HCT116 (cell line): Measurements from ENCODE around the gene SLC16A13. TPM values are rescaled to one million over a fixed set of nuclear protein-coding genes. Genes with fewer than 3 reads are reported as not detected.

Source experiments
- ATAC-seq: fragments of 200-7000 bp; cut with Tn5 transposase; 2 replicates; pipeline ENCODE4 v1.9.1; 2020; ENCODE audit warnings: mild to moderate bottlenecking, moderate library complexity
- BruUV-seq: library from RNA; stranded (reverse); fragments of 400-500 nt; replicated peaks from 2 replicates; lab custom pipeline; 2021; lab: Mats Ljungman, UMichigan
- CTCF ChIA-PET: fragments of 300-600 bp; sonication (Branson Sonifier 250); formaldehyde crosslinking; loops from one replicate; lab custom pipeline; 2021; ENCODE audit warnings: antibody characterized with exemption; lab: Charles Lee
- POLR2A ChIA-PET: fragments of 300-600, 350-600 bp; sonication (Branson Sonifier 250); formaldehyde crosslinking; loops from one replicate; lab custom pipeline; 2021; ENCODE audit warnings: antibody characterized with exemption; lab: Charles Lee
- RAD21 ChIA-PET, 2 experiments: fragments of 300-600 bp; sonication (Branson Sonifier 250); formaldehyde crosslinking; loops; one replicate each; lab custom pipeline; 2023; ENCODE audit warnings: low total read pairs in 2 of 2; ENCODE audit not compliant: uncharacterized antibody in 2 of 2, unreplicated experiment in 2 of 2, low non-redundant PET in 1 of 2; lab: Charles Lee
- DNase-seq: peaks from one replicate; pipeline ENCODE4 v3.0.0-alpha.2; 2010; ENCODE audit warnings: low read depth, low spot score
- H2AFZ ChIP-seq: fragments of 200-600 bp; shearing (Covaris generic), sonication (generic); 2 replicates; pipeline ENCODE4 v1.6.1; 2017; ENCODE audit warnings: low read depth, mixed run types, mixed read lengths, antibody characterized with exemption, low read length; ENCODE audit not compliant: poor library complexity, severe bottlenecking
- H3K27ac ChIP-seq: 2 replicates; pipeline ENCODE4 v1.5.1; 2012; ENCODE audit warnings: low read depth, low read length
- H3K27me3 ChIP-seq: fragments of 200-600 bp; sonication (generic); 2 replicates; pipeline ENCODE4 v1.6.1; 2016; ENCODE audit warnings: mixed run types, low read length, mixed read lengths; ENCODE audit not compliant: insufficient read depth
- H3K36me3 ChIP-seq, 2 experiments: fragments of 200-500 bp in 1 of 2; fragments of 200-600 bp in 1 of 2; sonication (Bioruptor generic) in 1 of 2; sonication (generic) in 1 of 2; 2 replicates each; pipeline versions ENCODE4 v1.5.1 to v1.6.1; 2014 to 2016; ENCODE audit warnings: low read length in 2 of 2, inconsistent platforms in 1 of 2, mixed read lengths in 1 of 2, mixed run types in 1 of 2; ENCODE audit not compliant: insufficient read depth in 2 of 2, control insufficient read depth in 1 of 2
- H3K4me1 ChIP-seq, 2 experiments: fragments of 200-600 bp in 1 of 2; sonication (generic) in 1 of 2; 2 replicates each; pipeline versions ENCODE4 v1.5.1 to v1.6.1; 2012 to 2017; ENCODE audit warnings: low read length in 2 of 2, inconsistent platforms in 1 of 2, mild to moderate bottlenecking in 1 of 2, mixed read lengths in 1 of 2, mixed run types in 1 of 2, moderate library complexity in 1 of 2; ENCODE audit not compliant: insufficient read depth in 2 of 2, control insufficient read depth in 1 of 2
- H3K4me2 ChIP-seq: fragments of 200-600 bp; sonication (generic); 2 replicates; pipeline ENCODE4 v1.6.1; 2017; ENCODE audit warnings: mixed run types, low read length, mixed read lengths
- H3K4me3 ChIP-seq, 2 experiments: fragments of 200-600 bp in 1 of 2; sonication (generic) in 1 of 2; replicated peaks in 1 of 2; 2 replicates each; pipeline ENCODE4 v1.5.1; 2011 to 2016; ENCODE audit warnings: low read length in 2 of 2, control low read depth in 1 of 2, low read depth in 1 of 2, mild to moderate bottlenecking in 1 of 2, mixed read lengths in 1 of 2, mixed run types in 1 of 2
- H3K79me2 ChIP-seq: fragments of 200-600 bp; sonication (generic); 2 replicates; pipeline ENCODE4 v1.6.1; 2017; ENCODE audit warnings: mild to moderate bottlenecking, mixed run types, low read length, moderate library complexity, mixed read lengths; ENCODE audit not compliant: insufficient read depth
- H3K9ac ChIP-seq: fragments of 200-600 bp; sonication (generic); 2 replicates; pipeline ENCODE4 v1.6.1; 2016; ENCODE audit warnings: low read length, mixed read lengths
- H3K9me2 ChIP-seq: fragments of 200-600 bp; sonication (generic), shearing (Covaris generic); 2 replicates; pipeline ENCODE4 v1.6.1; 2017; ENCODE audit warnings: mixed run types, mild to moderate bottlenecking, moderate library complexity; ENCODE audit not compliant: insufficient read depth
- H3K9me3 ChIP-seq, 2 experiments: fragments of 200-500 bp in 1 of 2; fragments of 200-600 bp in 1 of 2; sonication (Bioruptor generic) in 1 of 2; sonication (generic) in 1 of 2; 2 replicates each; pipeline ENCODE4 v1.6.1; 2014 to 2017; ENCODE audit warnings: low read length in 2 of 2, mixed read lengths in 2 of 2, inconsistent platforms in 1 of 2, low read depth in 1 of 2, mild to moderate bottlenecking in 1 of 2, mixed run types in 1 of 2, moderate library complexity in 1 of 2; ENCODE audit not compliant: control insufficient read depth in 1 of 2, insufficient read depth in 1 of 2
- H4K20me1 ChIP-seq: fragments of 200-600 bp; sonication (generic), shearing (Covaris generic); 2 replicates; pipeline ENCODE4 v1.6.1; 2017; ENCODE audit warnings: mixed run types, mild to moderate bottlenecking, moderate library complexity; ENCODE audit not compliant: insufficient read depth
- CBX3 ChIP-seq: IDR thresholded peaks from 2 replicates; pipeline ENCODE4 v1.6.1; 2012; ENCODE audit warnings: low read depth
- CEBPB ChIP-seq: IDR thresholded peaks from 2 replicates; pipeline ENCODE4 v1.6.1; 2012; ENCODE audit warnings: low read depth
- ELF1 ChIP-seq: IDR thresholded peaks from 2 replicates; pipeline ENCODE4 v1.6.1; 2012; ENCODE audit warnings: low read depth, borderline replicate concordance
- EZH2phosphoT487 ChIP-seq: fragments of 200-600 bp; IDR thresholded peaks from 2 replicates; pipeline ENCODE4 v1.6.1; 2018; ENCODE audit warnings: antibody characterized with exemption, borderline replicate concordance
- POLR2A ChIP-seq: IDR thresholded peaks from 2 replicates; pipeline ENCODE4 v1.7.0; 2011; ENCODE audit warnings: borderline replicate concordance; ENCODE audit not compliant: insufficient read depth, insufficient read length; ENCODE audit errors: extremely low read depth
- SP1 ChIP-seq: IDR thresholded peaks from 2 replicates; pipeline ENCODE4 v1.6.1; 2012; ENCODE audit warnings: low read depth
- TCF7L2 ChIP-seq: IDR thresholded peaks from 2 replicates; pipeline ENCODE4 v1.7.0; 2011; ENCODE audit warnings: borderline replicate concordance, inconsistent platforms; ENCODE audit not compliant: insufficient read depth, insufficient read length; ENCODE audit errors: extremely low read depth
- YY1 ChIP-seq: IDR thresholded peaks from 2 replicates; pipeline ENCODE4 v1.6.1; 2011; ENCODE audit warnings: low read length, low read depth, moderate library complexity, mild to moderate bottlenecking; ENCODE audit not compliant: insufficient replicate concordance; ENCODE audit errors: extremely low read depth
- ZNF274 ChIP-seq: fragments of 200-500 bp; sonication (Bioruptor generic); IDR thresholded peaks from 2 replicates; pipeline ENCODE4 v1.6.1; 2014; ENCODE audit warnings: mild to moderate bottlenecking, low read depth, low read length, inconsistent platforms
- intact Hi-C: fragments of 100-400 bp; cut with micrococcal nuclease; formaldehyde crosslinking; loops from 2 replicates; pipeline ENCODE4 v1.10.0; 2022
- total RNA-seq: library from RNA; stranded (reverse); gene quantifications from one replicate; pipeline ENCODE4 v1.2.1, GENCODE V29; 2021; ENCODE audit not compliant: unreplicated experiment
- TF ChIP-seq, protein P1 (sequence below): IDR thresholded peaks from 2 replicates; pipeline ENCODE4 v1.6.1; 2012; ENCODE audit warnings: low read depth
- TF ChIP-seq, protein P2 (sequence below): IDR thresholded peaks from 2 replicates; pipeline ENCODE4 v1.6.1; 2012
- TF ChIP-seq, protein P3 (sequence below): IDR thresholded peaks from 2 replicates; pipeline ENCODE4 v1.6.1; 2012

SLC16A13 gene
- total RNA-seq, 1 experiment from 2014 or later: 6.8 TPM

DNA sequence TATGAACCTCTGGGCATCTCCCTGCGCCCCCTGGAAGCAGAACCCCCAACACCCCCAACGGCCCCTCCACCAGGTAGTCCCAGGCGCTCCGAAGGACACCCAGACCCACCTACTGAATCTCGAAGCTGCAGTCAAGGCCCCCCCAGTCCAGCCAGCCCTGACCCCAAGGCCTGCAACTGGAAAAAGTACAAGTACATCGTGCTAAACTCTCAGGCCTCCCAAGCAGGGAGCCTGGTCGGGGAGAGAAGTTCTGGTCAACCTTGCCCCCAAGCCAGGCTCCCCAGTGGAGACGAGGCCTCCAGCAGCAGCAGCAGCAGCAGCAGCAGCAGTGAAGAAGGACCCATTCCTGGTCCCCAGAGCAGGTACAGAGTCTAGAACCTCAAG, 11.4 kb upstream of the SLC16A13 start:
- ChIA-PET RAD21 (no interaction called here), POLR2A (interaction anchor here (1.2 kb wide), 1 partner anchor 12 kb away, joined by 5 read pairs; the partner anchor contains the start of gene RNASEK), CTCF (interaction anchor here (1.0 to 2.5 kb wide), 5 partner anchors 9 to 580 kb away, joined by 3 to 8 read pairs (median 4); partner anchors contain the start of genes PIMREG and SLC16A13)
- intact Hi-C loops: no loop called here
- H3K36me3 ChIP-seq: no peaks in the 10 kb centered on the region
- H3K27ac ChIP-seq: no peak overlapping the region
- no peaks in the 10 kb centered on the region for H3K27me3 ChIP-seq
- DNase-seq: no peak
- H3K9me3 ChIP-seq: no peaks in the 10 kb centered on the region
- H2AFZ ChIP-seq: no peak overlapping the region
- no peaks in the 10 kb centered on the region for H3K9me2 ChIP-seq
- ATAC-seq: no peak
- H3K9ac ChIP-seq: no peak overlapping the region
- BruUV-seq: no TSS peak
- TF ChIP-seq YY1 (no peak), SP1 (no peak), EZH2phosphoT487 (no peak), ZNF274 (no peak), CBX3 (no peak), CEBPB (no peak), TCF7L2 (no peak), ELF1 (no peak), POLR2A (no peak)
- TF ChIP-seq, protein P1, sequence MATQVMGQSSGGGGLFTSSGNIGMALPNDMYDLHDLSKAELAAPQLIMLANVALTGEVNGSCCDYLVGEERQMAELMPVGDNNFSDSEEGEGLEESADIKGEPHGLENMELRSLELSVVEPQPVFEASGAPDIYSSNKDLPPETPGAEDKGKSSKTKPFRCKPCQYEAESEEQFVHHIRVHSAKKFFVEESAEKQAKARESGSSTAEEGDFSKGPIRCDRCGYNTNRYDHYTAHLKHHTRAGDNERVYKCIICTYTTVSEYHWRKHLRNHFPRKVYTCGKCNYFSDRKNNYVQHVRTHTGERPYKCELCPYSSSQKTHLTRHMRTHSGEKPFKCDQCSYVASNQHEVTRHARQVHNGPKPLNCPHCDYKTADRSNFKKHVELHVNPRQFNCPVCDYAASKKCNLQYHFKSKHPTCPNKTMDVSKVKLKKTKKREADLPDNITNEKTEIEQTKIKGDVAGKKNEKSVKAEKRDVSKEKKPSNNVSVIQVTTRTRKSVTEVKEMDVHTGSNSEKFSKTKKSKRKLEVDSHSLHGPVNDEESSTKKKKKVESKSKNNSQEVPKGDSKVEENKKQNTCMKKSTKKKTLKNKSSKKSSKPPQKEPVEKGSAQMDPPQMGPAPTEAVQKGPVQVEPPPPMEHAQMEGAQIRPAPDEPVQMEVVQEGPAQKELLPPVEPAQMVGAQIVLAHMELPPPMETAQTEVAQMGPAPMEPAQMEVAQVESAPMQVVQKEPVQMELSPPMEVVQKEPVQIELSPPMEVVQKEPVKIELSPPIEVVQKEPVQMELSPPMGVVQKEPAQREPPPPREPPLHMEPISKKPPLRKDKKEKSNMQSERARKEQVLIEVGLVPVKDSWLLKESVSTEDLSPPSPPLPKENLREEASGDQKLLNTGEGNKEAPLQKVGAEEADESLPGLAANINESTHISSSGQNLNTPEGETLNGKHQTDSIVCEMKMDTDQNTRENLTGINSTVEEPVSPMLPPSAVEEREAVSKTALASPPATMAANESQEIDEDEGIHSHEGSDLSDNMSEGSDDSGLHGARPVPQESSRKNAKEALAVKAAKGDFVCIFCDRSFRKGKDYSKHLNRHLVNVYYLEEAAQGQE: no peak
- TF ChIP-seq, protein P2, sequence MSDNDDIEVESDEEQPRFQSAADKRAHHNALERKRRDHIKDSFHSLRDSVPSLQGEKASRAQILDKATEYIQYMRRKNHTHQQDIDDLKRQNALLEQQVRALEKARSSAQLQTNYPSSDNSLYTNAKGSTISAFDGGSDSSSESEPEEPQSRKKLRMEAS: no peak
- TF ChIP-seq, protein P3, sequence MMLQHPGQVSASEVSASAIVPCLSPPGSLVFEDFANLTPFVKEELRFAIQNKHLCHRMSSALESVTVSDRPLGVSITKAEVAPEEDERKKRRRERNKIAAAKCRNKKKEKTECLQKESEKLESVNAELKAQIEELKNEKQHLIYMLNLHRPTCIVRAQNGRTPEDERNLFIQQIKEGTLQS: no peak
- peaks cover 6 to 42% of the 10 kb centered on the region in 2 experiments; a peak in 3 of 4 replicates for H3K4me1 ChIP-seq
- H4K20me1 ChIP-seq: no peaks in the 10 kb centered on the region
- H3K79me2 ChIP-seq: no peaks in the 10 kb centered on the region
- no peak overlapping the region for H3K4me3 ChIP-seq
- no peak overlapping the region for H3K4me2 ChIP-seq
